ENCODE data around the gene DMRTB1.

GRCh38 chr1:53435151-53435550 is 24.0 kb upstream of the DMRTB1 start:
- TF ChIP-seq CTCF (IDR thresholded peaks at IDR 0.05) (no peak), POLR2A (IDR thresholded peaks at IDR 0.05) (no peak)

All from Peyer's patch (tissue), 4 donors.